ENCODE measurements around the gene SAMD3. TPM values are rescaled to one million over a fixed set of nuclear protein-coding genes. Genes with fewer than 3 reads are reported as not detected.
A peak's percentile ranks its signal among the peaks of the same experiment; 100 is the strongest.
"Not testable (repeated sequence)": the region's sequence is repeated elsewhere in the genome, so short reads cannot be mapped to it uniquely, and the experiment has no call there.

The SAMD3 gene, protein sequence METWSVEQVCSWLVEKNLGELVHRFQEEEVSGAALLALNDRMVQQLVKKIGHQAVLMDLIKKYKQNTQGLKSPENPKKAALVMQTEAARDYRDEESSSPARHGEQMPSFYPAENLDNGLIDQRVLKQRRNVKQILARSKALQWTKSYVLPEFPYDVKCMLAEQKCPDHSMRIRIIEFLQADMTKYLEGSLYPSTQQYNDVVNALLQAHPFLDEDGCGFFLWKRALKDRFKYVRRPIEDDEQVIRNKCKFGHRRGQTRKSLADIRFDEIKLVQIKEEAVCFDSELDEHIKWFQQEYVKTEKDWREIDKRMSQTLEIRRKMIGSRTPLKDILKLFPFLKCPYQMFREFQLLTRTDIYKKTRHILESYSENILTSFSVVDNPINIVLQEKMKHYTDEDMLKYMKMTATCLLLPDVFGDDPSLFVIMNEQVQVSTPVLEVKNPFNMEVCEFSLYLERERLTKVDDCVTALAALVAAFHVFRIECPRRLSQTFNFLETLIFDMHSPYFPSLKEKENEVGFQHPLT
- total RNA-seq (2021; ENCODE audit: unreplicated experiment) (not detected), Bru-seq, nascent RNA (percentile 1 among the genes with signal in this experiment), BruChase-seq, experiment 1, labeled RNA remaining after a 2-hour chase (percentile 0 among the genes with signal in this experiment), BruChase-seq, experiment 2, labeled RNA remaining after a 6-hour chase (percentile 1 among the genes with signal in this experiment)
- not detected for polyA plus RNA-seq (2012; ENCODE audit: insufficient read length)
- long read RNA-seq = 0 reads

DNA sequence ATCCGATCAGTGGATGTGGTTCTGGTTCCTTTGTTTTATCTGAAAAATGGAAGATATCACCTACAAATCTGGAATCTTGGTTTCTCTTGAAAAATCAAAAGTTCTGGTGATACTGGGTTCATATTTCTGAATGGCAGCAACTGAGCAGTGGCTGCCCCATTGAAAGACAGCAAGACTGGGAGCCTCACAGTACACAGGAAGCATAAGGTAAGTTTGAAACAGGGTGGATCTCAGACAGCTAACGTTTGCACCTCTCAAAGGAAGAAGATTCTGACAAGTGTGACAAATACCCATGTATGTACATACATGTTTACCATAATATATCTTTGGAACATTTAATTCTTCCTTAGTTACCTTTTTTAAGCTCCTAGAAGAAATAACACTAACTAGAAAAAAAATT, at the start of gene SAMD3:
Gene SAMD3 (minus strand): TSS at position 177 of the 400 bp plus-strand sequence. CDS start 7,678 bp downstream, outside the sequence.
- Histone ChIP-seq H3K9me3 (ENCODE audit: control insufficient read depth, insufficient read depth, low read depth, low read length) (no peaks in the 10 kb centered on the region), H3K27ac (ENCODE audit: low read length) (no peak within 1 kb of the TSS), H3K4me3 (ENCODE audit: low read depth in 2 of 2, low read length in 2 of 2) (no peak within 1 kb of the TSS), H3K27me3 (ENCODE audit: control insufficient read depth, insufficient read depth, low read length) (no peaks in the 10 kb centered on the region), H3K36me3 (ENCODE audit: control insufficient read depth, insufficient read depth, low read length) (no peaks in the 10 kb centered on the region), H3K4me1 (ENCODE audit: control insufficient read depth, insufficient read depth, low read length) (no peaks in the 10 kb centered on the region)
- BruUV-seq (replicated peaks) = no TSS peak
- ATAC-seq = no peak
- no peak for DNase-seq (ENCODE audit: low read depth, low spot score)
- in situ Hi-C loops (cut with HindIII; ENCODE audit: low pct_unique_long_range_greater_than_20kb, low sequenced_read_pairs) (no loop called here), intact Hi-C loops (cut with micrococcal nuclease; ENCODE audit: unreplicated experiment) (no loop called here)
- POLR2A ChIA-PET = no interaction called here
- CTCF ChIA-PET = no interaction called here
- TF ChIP-seq TCF7L2 (IDR thresholded peaks at IDR 0.05; ENCODE audit: low read depth, low read length) (no peak), POLR2AphosphoS5 (IDR thresholded peaks at IDR 0.05; ENCODE audit: low read depth, low read length) (no peak), SIN3A (IDR thresholded peaks at IDR 0.05; ENCODE audit: borderline replicate concordance, insufficient read depth, low read depth, low read length) (no peak)
- TF ChIP-seq, protein P1, sequence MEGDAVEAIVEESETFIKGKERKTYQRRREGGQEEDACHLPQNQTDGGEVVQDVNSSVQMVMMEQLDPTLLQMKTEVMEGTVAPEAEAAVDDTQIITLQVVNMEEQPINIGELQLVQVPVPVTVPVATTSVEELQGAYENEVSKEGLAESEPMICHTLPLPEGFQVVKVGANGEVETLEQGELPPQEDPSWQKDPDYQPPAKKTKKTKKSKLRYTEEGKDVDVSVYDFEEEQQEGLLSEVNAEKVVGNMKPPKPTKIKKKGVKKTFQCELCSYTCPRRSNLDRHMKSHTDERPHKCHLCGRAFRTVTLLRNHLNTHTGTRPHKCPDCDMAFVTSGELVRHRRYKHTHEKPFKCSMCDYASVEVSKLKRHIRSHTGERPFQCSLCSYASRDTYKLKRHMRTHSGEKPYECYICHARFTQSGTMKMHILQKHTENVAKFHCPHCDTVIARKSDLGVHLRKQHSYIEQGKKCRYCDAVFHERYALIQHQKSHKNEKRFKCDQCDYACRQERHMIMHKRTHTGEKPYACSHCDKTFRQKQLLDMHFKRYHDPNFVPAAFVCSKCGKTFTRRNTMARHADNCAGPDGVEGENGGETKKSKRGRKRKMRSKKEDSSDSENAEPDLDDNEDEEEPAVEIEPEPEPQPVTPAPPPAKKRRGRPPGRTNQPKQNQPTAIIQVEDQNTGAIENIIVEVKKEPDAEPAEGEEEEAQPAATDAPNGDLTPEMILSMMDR (IDR thresholded peaks at IDR 0.05) = no peak
- TF ChIP-seq, protein P2, sequence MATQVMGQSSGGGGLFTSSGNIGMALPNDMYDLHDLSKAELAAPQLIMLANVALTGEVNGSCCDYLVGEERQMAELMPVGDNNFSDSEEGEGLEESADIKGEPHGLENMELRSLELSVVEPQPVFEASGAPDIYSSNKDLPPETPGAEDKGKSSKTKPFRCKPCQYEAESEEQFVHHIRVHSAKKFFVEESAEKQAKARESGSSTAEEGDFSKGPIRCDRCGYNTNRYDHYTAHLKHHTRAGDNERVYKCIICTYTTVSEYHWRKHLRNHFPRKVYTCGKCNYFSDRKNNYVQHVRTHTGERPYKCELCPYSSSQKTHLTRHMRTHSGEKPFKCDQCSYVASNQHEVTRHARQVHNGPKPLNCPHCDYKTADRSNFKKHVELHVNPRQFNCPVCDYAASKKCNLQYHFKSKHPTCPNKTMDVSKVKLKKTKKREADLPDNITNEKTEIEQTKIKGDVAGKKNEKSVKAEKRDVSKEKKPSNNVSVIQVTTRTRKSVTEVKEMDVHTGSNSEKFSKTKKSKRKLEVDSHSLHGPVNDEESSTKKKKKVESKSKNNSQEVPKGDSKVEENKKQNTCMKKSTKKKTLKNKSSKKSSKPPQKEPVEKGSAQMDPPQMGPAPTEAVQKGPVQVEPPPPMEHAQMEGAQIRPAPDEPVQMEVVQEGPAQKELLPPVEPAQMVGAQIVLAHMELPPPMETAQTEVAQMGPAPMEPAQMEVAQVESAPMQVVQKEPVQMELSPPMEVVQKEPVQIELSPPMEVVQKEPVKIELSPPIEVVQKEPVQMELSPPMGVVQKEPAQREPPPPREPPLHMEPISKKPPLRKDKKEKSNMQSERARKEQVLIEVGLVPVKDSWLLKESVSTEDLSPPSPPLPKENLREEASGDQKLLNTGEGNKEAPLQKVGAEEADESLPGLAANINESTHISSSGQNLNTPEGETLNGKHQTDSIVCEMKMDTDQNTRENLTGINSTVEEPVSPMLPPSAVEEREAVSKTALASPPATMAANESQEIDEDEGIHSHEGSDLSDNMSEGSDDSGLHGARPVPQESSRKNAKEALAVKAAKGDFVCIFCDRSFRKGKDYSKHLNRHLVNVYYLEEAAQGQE (IDR thresholded peaks at IDR 0.05; ENCODE audit: insufficient read depth in 1 of 2, low read depth in 2 of 2, low read length in 1 of 2) = no peak

DNA sequence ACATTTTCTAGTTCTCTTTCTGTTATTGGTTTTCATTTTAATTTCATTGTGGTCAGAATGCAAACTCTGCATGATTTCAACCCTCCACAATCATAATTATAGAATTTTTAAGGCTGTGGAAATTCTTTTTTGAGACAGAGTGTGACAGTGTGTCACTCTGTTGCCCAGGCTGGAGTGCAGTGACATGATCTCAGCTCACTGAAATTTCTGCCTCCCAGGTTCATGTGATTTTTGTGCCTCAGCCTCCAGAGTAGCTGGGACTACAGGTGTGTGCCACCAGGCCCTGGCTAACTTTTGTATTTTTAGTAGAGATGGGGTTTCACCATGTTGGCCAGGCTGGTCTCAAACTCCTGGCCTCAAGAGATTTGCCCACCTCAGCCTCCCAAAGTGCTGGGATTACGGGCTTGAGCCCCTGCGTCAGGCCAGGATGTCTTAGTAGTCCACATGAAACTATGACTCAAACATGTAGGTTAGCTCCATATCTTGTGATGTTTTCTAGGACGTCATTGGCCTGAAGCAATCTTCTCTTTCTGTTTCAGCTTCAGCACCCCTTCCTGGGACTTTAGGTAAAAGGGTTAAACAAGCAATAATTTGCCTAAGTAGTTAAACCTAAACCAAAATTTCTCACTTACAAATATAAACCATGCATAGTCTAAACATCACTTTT, 47.4 kb upstream of the SAMD3 start:
- ChIA-PET CTCF (no interaction called here), POLR2A (no interaction called here)
- Histone ChIP-seq H3K36me3 (ENCODE audit: control insufficient read depth, insufficient read depth, low read length) (no peaks in the 10 kb centered on the region), H3K9me3 (ENCODE audit: control insufficient read depth, insufficient read depth, low read depth, low read length) (peaks cover 5% of the 10 kb centered on the region; the same call in 1 of the 2 replicates), H3K27ac (ENCODE audit: low read length) (no peak overlapping the region), H3K4me1 (ENCODE audit: control insufficient read depth, insufficient read depth, low read length) (no peaks in the 10 kb centered on the region), H3K27me3 (ENCODE audit: control insufficient read depth, insufficient read depth, low read length) (no peaks in the 10 kb centered on the region), H3K4me3 (ENCODE audit: low read depth in 2 of 2, low read length in 2 of 2) (no peak overlapping the region)
- intact Hi-C loops (cut with micrococcal nuclease; ENCODE audit: unreplicated experiment) (no loop called here), in situ Hi-C loops (cut with HindIII; ENCODE audit: low pct_unique_long_range_greater_than_20kb, low sequenced_read_pairs) (no loop called here)
- no peak for ATAC-seq
- DNase-seq (ENCODE audit: low read depth, low spot score) = no peak
- no TSS peak for BruUV-seq (replicated peaks)
- no peak for TF ChIP-seq TCF7L2 (IDR thresholded peaks at IDR 0.05; ENCODE audit: low read depth, low read length)
- TF ChIP-seq, protein P2 (IDR thresholded peaks at IDR 0.05; ENCODE audit: insufficient read depth in 1 of 2, low read depth in 2 of 2, low read length in 1 of 2) = no peak
- TF ChIP-seq, protein P1 (IDR thresholded peaks at IDR 0.05) = no peak
- TF ChIP-seq SIN3A (IDR thresholded peaks at IDR 0.05; ENCODE audit: borderline replicate concordance, insufficient read depth, low read depth, low read length) = no peak
- TF ChIP-seq POLR2AphosphoS5 (IDR thresholded peaks at IDR 0.05; ENCODE audit: low read depth, low read length) = no peak

DNA sequence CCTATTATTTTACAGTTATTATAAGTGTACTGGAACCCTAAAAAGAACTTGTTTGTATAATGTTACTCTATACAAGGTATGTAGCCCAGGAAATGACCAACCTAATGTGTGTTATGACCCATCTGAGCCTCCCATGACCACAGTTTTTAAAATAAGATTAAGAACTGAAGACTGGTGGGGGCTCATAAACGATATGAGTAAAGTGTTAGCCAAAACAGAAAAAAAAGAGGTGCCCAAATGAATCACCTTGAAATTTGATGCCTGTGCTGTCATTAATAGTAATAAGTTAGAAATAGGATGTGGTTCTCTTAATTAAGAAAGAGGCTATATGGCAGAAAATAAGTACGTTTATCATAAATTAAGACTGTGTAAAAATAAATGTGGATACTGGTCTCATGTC, 42.8 kb upstream of the SAMD3 start:
- BruUV-seq (replicated peaks); intact Hi-C loops (cut with micrococcal nuclease; ENCODE audit: unreplicated experiment); H3K36me3 ChIP-seq (ENCODE audit: control insufficient read depth, insufficient read depth, low read length); POLR2A ChIA-PET; H3K4me1 ChIP-seq (ENCODE audit: control insufficient read depth, insufficient read depth, low read length); H3K9me3 ChIP-seq (ENCODE audit: control insufficient read depth, insufficient read depth, low read depth, low read length); H3K27ac ChIP-seq (ENCODE audit: low read length); DNase-seq (ENCODE audit: low read depth, low spot score); H3K27me3 ChIP-seq (ENCODE audit: control insufficient read depth, insufficient read depth, low read length); ATAC-seq; in situ Hi-C loops (cut with HindIII; ENCODE audit: low pct_unique_long_range_greater_than_20kb, low sequenced_read_pairs); H3K4me3 ChIP-seq (ENCODE audit: low read depth in 2 of 2, low read length in 2 of 2); CTCF ChIA-PET: not testable (repeated sequence)

All from Panc1 (cell line).